NCI-H1048 (cell line): ENCODE measurements around the gene UBL3.

Experiments
- DNase-seq: peaks from one replicate; lab custom pipeline; 2025; lab: John Stamatoyannopoulos, UW

The UBL3 gene

GRCh38 chr13:29808264-29808663 is 42.2 kb downstream of the UBL3 start:
- no peak for DNase-seq

- DNase-seq = no peak
Observed at GRCh38 chr13:29805994-29806979, 44.1 kb downstream of the UBL3 start.

- DNase-seq = no peak
Observed at GRCh38 chr13:29803221-29803620, 47.2 kb downstream of the UBL3 start.

- no peak for DNase-seq
Observed at GRCh38 chr13:29802621-29803020, 47.8 kb downstream of the UBL3 start.

GRCh38 chr13:29801737-29802305 is 48.6 kb downstream of the UBL3 start:
- no peak for DNase-seq

- DNase-seq = no peak
Observed at GRCh38 chr13:29801102-29801501, 49.3 kb downstream of the UBL3 start.

- no peak for DNase-seq
Observed at GRCh38 chr13:29800687-29801086, 49.7 kb downstream of the UBL3 start.

GRCh38 chr13:29799041-29799440 is 51.4 kb downstream of the UBL3 start:
- no peak for DNase-seq

- no peak for DNase-seq
Observed at GRCh38 chr13:29791997-29792780, 58.2 kb downstream of the UBL3 start.

GRCh38 chr13:29791508-29791907 is 58.9 kb downstream of the UBL3 start:
- DNase-seq = no peak

GRCh38 chr13:29786698-29787097 is 63.7 kb downstream of the UBL3 start:
- no peak for DNase-seq

- DNase-seq = no peak
Observed at GRCh38 chr13:29785978-29786377, 64.4 kb downstream of the UBL3 start.

- DNase-seq = no peak
Observed at GRCh38 chr13:29782798-29783197, 67.6 kb downstream of the UBL3 start.

GRCh38 chr13:29774830-29775229 is 75.6 kb downstream of the UBL3 start:
- no peak for DNase-seq

GRCh38 chr13:29771247-29771646 is 79.2 kb downstream of the UBL3 start:
- no peak for DNase-seq

GRCh38 chr13:29767006-29767405 is 83.4 kb downstream of the UBL3 start:
- no peak for DNase-seq

GRCh38 chr13:29763436-29764180 is 86.8 kb downstream of the UBL3 start:
- no peak for DNase-seq

GRCh38 chr13:29761815-29762214 is 88.6 kb downstream of the UBL3 start:
- DNase-seq = no peak

GRCh38 chr13:29761160-29761559 is 89.3 kb downstream of the UBL3 start:
- no peak for DNase-seq

GRCh38 chr13:29760544-29760943 is 89.9 kb downstream of the UBL3 start:
- no peak for DNase-seq

GRCh38 chr13:29758531-29759114 is 91.8 kb downstream of the UBL3 start:
- DNase-seq = no peak

- DNase-seq = no peak
Observed at GRCh38 chr13:29756506-29756905, 93.9 kb downstream of the UBL3 start.
